K562 (cell line): ENCODE data around the gene USP15. TPM values are rescaled to one million over a fixed set of nuclear protein-coding genes. Genes with fewer than 3 reads are reported as not detected.

Source experiments
- ATAC-seq: fragments of 200-7000 bp; cut with Tn5 transposase; 3 replicates; pipeline ENCODE4 v1.9.1; 2020; ENCODE audit warnings: moderate library complexity
- BruUV-seq: library from RNA; stranded (reverse); fragments of 400-500 nt; replicated peaks from 2 replicates; lab custom pipeline; 2021; lab: Mats Ljungman, UMichigan
- CTCF ChIA-PET: fragments of 300-600 bp; formaldehyde crosslinking; extraction: SDS; loops from one replicate; lab custom pipeline; 2021; ENCODE audit warnings: low intra/inter-chr PET ratio; lab: Yijun Ruan, JAX
- POLR2A ChIA-PET: fragments of 300-600, 350-650 bp; sonication (Branson Sonifier 250); formaldehyde crosslinking; extraction: SDS; loops from one replicate; lab custom pipeline; 2021; ENCODE audit warnings: antibody characterized with exemption, inconsistent platforms; lab: Yijun Ruan, JAX
- DNase-seq, 4 experiments: peaks; one replicate each; pipeline versions ENCODE4 v3.0.0 to v3.0.0-alpha.2; 2011 to 2018; ENCODE audit warnings: low spot score in 3 of 4, mixed read lengths in 3 of 4; ENCODE audit errors: extremely low read depth in 1 of 4
- FAIRE-seq: peaks from 2 replicates; lab custom pipeline; 2011; peaks lifted over from hg19 to GRCh38; lab: Jason Lieb, UNC
- H2AFZ ChIP-seq: 2 replicates; pipeline ENCODE4 v1.6.0; 2011; ENCODE audit warnings: low read depth, low read length, control low read depth, inconsistent platforms
- H3K27ac ChIP-seq: fragments of 200-600 bp; 3 replicates; pipeline ENCODE4 v1.8.0; 2011; ENCODE audit warnings: low read depth, mild to moderate bottlenecking, control low read depth, inconsistent platforms, low read length, moderate library complexity, mixed read lengths; ENCODE audit errors: extremely low read depth
- H3K27me3 ChIP-seq, 2 experiments: fragments of 300-600 bp in 1 of 2; 2 replicates in 1 of 2; 3 replicates in 1 of 2; pipeline versions ENCODE4 v1.6.0 to v1.8.0; 2011; ENCODE audit warnings: inconsistent platforms in 2 of 2, low read length in 2 of 2, mild to moderate bottlenecking in 1 of 2, mixed read lengths in 1 of 2, moderate library complexity in 1 of 2; ENCODE audit not compliant: control insufficient read depth in 2 of 2, insufficient read depth in 2 of 2
- H3K36me3 ChIP-seq: fragments of 300-600 bp; 3 replicates; pipeline ENCODE4 v1.8.0; 2011; ENCODE audit warnings: mild to moderate bottlenecking, low read length, inconsistent platforms; ENCODE audit not compliant: control insufficient read depth, insufficient read depth
- H3K4me1 ChIP-seq, 2 experiments: fragments of 200-600 bp in 1 of 2; replicated peaks in 1 of 2; 2 replicates in 1 of 2; 3 replicates in 1 of 2; pipeline versions ENCODE4 v1.5.1 to v1.8.0; 2011; ENCODE audit warnings: inconsistent platforms in 2 of 2, low read length in 2 of 2, mild to moderate bottlenecking in 1 of 2, mixed read lengths in 1 of 2, moderate library complexity in 1 of 2; ENCODE audit not compliant: control insufficient read depth in 2 of 2, insufficient read depth in 2 of 2
- H3K4me2 ChIP-seq: 2 replicates; pipeline ENCODE4 v1.6.1; 2011; ENCODE audit warnings: low read length, control low read depth, inconsistent platforms, mixed read lengths; ENCODE audit not compliant: insufficient read depth
- H3K4me3 ChIP-seq: fragments of 200-600 bp; sonication (generic), shearing (Covaris generic); 2 replicates; pipeline ENCODE4 v1.5.1; 2016; ENCODE audit warnings: control low read depth, inconsistent platforms
- H3K79me2 ChIP-seq: fragments of 200-600 bp; 3 replicates; pipeline ENCODE4 v1.8.0; 2011; ENCODE audit warnings: low read length, inconsistent platforms; ENCODE audit not compliant: control insufficient read depth, insufficient read depth
- H3K9ac ChIP-seq, 2 experiments: 2 replicates each; pipeline versions ENCODE4 v1.6.0 to v1.6.1; 2011; ENCODE audit warnings: low read depth in 2 of 2, low read length in 2 of 2, control low read depth in 1 of 2, inconsistent platforms in 1 of 2, mild to moderate bottlenecking in 1 of 2, mixed read lengths in 1 of 2; ENCODE audit not compliant: insufficient read depth in 1 of 2
- H3K9me1 ChIP-seq: one replicate; pipeline ENCODE4 v1.6.0; 2011; ENCODE audit warnings: inconsistent platforms, mild to moderate bottlenecking, low read length, moderate library complexity; ENCODE audit not compliant: control insufficient read depth, insufficient read depth
- H3K9me3 ChIP-seq: replicated peaks from 2 replicates; pipeline ENCODE4 v1.5.1; 2011; ENCODE audit warnings: low read depth, low read length, inconsistent platforms; ENCODE audit not compliant: control insufficient read depth, insufficient read depth
- H4K20me1 ChIP-seq: replicated peaks from 2 replicates; pipeline ENCODE4 v1.6.1; 2011; ENCODE audit warnings: low read length, inconsistent platforms, mixed read lengths; ENCODE audit not compliant: control insufficient read depth, insufficient read depth
- CBX3 ChIP-seq, 2 experiments: IDR thresholded peaks; 1 replicate in 1 of 2; 2 replicates in 1 of 2; pipeline ENCODE4 v1.6.1; 2012; ENCODE audit warnings: inconsistent platforms in 2 of 2, low read length in 2 of 2, borderline replicate concordance in 1 of 2, control low read depth in 1 of 2
- CBX5 ChIP-seq: IDR thresholded peaks from 2 replicates; pipeline ENCODE4 v1.6.1; 2014; ENCODE audit warnings: low read depth, borderline replicate concordance
- DNMT1 ChIP-seq: fragments of 450-650 bp; IDR thresholded peaks from 2 replicates; pipeline ENCODE4 v1.6.1; 2016; ENCODE audit warnings: antibody characterized with exemption, mild to moderate bottlenecking
- GTF2E2 ChIP-seq: fragments of 200-800 bp; sonication (Bioruptor generic); IDR thresholded peaks from 2 replicates; pipeline ENCODE4 v1.6.1; 2016; ENCODE audit warnings: missing genetic modification characterization, missing compliant biosample characterization
- HDAC1 ChIP-seq, 2 experiments: fragments of 450-650 bp; IDR thresholded peaks; 2 replicates each; pipeline ENCODE4 v1.6.1; 2016 to 2017; ENCODE audit warnings: inconsistent platforms in 1 of 2, mild to moderate bottlenecking in 1 of 2, moderate library complexity in 1 of 2
- MTA3 ChIP-seq: fragments of 450-650 bp; formaldehyde crosslinking; IDR thresholded peaks from 2 replicates; pipeline ENCODE4 v1.6.1; 2017; ENCODE audit warnings: mild to moderate bottlenecking, borderline replicate concordance
- RBFOX2 ChIP-seq: fragments of 200-400 bp; formaldehyde crosslinking; IDR thresholded peaks from 2 replicates; pipeline ENCODE4 v1.6.1; 2017; ENCODE audit warnings: low read depth, mild to moderate bottlenecking, low read length, moderate library complexity
- STAT5A ChIP-seq: IDR thresholded peaks from 2 replicates; pipeline ENCODE4 v1.6.1; 2012; ENCODE audit warnings: low read length, inconsistent platforms, borderline replicate concordance
- TFE3 ChIP-seq: fragments of 450-650 bp; formaldehyde crosslinking; IDR thresholded peaks from 2 replicates; pipeline ENCODE4 v1.4.0; 2020; ENCODE audit warnings: mild to moderate bottlenecking, mixed read lengths
- TRIM24 ChIP-seq, 2 experiments: fragments of 450-650 bp; IDR thresholded peaks; 2 replicates each; pipeline ENCODE4 v1.6.1; 2016
- ZBTB2 ChIP-seq: fragments of 450-650 bp; IDR thresholded peaks from 2 replicates; pipeline ENCODE4 v1.6.1; 2016; ENCODE audit warnings: antibody characterized with exemption
- ZNF280A ChIP-seq: fragments of 450-650 bp; IDR thresholded peaks from 2 replicates; pipeline ENCODE4 v1.6.1; 2018; ENCODE audit warnings: mild to moderate bottlenecking, low read depth; ENCODE audit not compliant: partially characterized antibody
- ZNF512 ChIP-seq: IDR thresholded peaks from 2 replicates; pipeline ENCODE4 v1.6.1; 2016; ENCODE audit warnings: missing genetic modification characterization, missing compliant biosample characterization
- WGBS: fragments of 100-300 bp; shearing (Covaris generic); methylation state at CpG from one replicate; pipeline ENCODE4 v1.1.6; 2016; ENCODE audit warnings: low coverage, mixed read lengths; ENCODE audit not compliant: insufficient coverage; ENCODE audit errors: missing lambda C conversion rate; 5-methylcytosine and 5-hydroxymethylcytosine counted together
- in situ Hi-C: fragments of 300-500 bp; cut with MboI; formaldehyde crosslinking; loops from 4 replicates; pipeline ENCODE4 v1.15.0; 2018; ENCODE audit warnings: inconsistent platforms, mixed read lengths
- intact Hi-C: fragments of 100-400 bp; cut with micrococcal nuclease; formaldehyde crosslinking; loops from 2 replicates; pipeline ENCODE4 v1.14.2; 2022
- polyA plus RNA-seq, 8 experiments: library from polyadenylated mRNA; depleted of rRNA in 4 of 8; stranded (reverse) in 5 of 8; unstranded in 3 of 8; fragments of >200 nt; fragmentation: Nextera tagmentation in 2 of 8; fragmentation: Illumina TruSeq in 1 of 8; extraction: Ambion mirVana in 2 of 8; extraction: Trizol in 1 of 8; gene quantifications; 2 replicates each; pipeline versions ENCODE4 v1.2.1 to v1.2.3, GENCODE V29; 2011 to 2014; ENCODE audit warnings: inconsistent platforms in 1 of 8, missing spikeins in 1 of 8
- total RNA-seq, 7 experiments: library from RNA; depleted of rRNA in 6 of 7; stranded (reverse); fragments of >200 nt in 6 of 7; fragmentation: Illumina TruSeq in 2 of 7; extraction: Trizol in 2 of 7; gene quantifications; 2 replicates each; pipeline versions ENCODE4 v1.2.1 to v1.2.3, GENCODE V29; 2011 to 2021; ENCODE audit warnings: low replicate concordance in 1 of 7

USP15 gene
- total and polyA plus RNA-seq, 9 of the 15 experiments (the other 6 are each of a cell fraction or from before 2014, with no cell fraction given) = 140 to 272 (median 182) TPM

GRCh38 chr12:62290846-62291245 is 30.6 kb downstream of the USP15 start:
- no TSS peak for BruUV-seq
- TF ChIP-seq STAT5A (no peak), DNMT1 (no peak), ZNF512 (peak; percentile 45; the same call in 1 of the 2 replicates), HDAC1 (IDR thresholded peaks at IDR 0.05) (0 out of 4 replicates have a peak, but pooled peaks of 1 of the 2 experiments have one; percentile 23), ZBTB2 (no peak), TFE3 (no peak), TRIM24 (IDR thresholded peaks at IDR 0.05) (peak in 1 of 2 experiments; percentile 10; a peak in 1 of 4 replicates), MTA3 (no peak), GTF2E2 (tag) (no peak), CBX3 (IDR thresholded peaks at IDR 0.05; ENCODE audit: borderline replicate concordance in 1 of 2, low read length in 2 of 2) (peak in 1 of 2 experiments; percentile 81; a peak in 1 of 3 replicates), ZNF280A (peak; percentile 9), CBX5 (no peak), RBFOX2 (no peak)
- TF ChIP-seq, all 486 proteins: peak for 5
- H3K36me3 ChIP-seq = peaks cover 46% of the 10 kb centered on the region
- DNase-seq (no peak), FAIRE-seq (peak; percentile 19), ATAC-seq (peak; percentile 32)
- H3K9me1 ChIP-seq = peaks cover 11% of the 10 kb centered on the region
- peaks cover 100% of the 10 kb centered on the region for H3K79me2 ChIP-seq
- ChIA-PET CTCF (no interaction called here), POLR2A (no interaction called here)
- in situ Hi-C loops = no loop called here
- H4K20me1 ChIP-seq = peaks cover 42% of the 10 kb centered on the region
- H3K9me3 ChIP-seq = no peaks in the 10 kb centered on the region
- H3K9ac ChIP-seq = no peak overlapping the region
- H3K4me2 ChIP-seq = no peak overlapping the region
- WGBS = 67% methylated on average over 1 of the region's 1 CpG
- H2AFZ ChIP-seq = no peak overlapping the region
- no peak overlapping the region for H3K4me3 ChIP-seq
- peak overlapping the region; percentile 1; the same call in 1 of the 3 replicates for H3K27ac ChIP-seq
- intact Hi-C loops = no loop called here
- peaks cover 16 to 39% of the 10 kb centered on the region in 2 experiments for H3K4me1 ChIP-seq
- no peaks in the 10 kb centered on the region for H3K27me3 ChIP-seq
